ENCODE data around the gene YARS1. TPM values are rescaled to one million over a fixed set of nuclear protein-coding genes. Genes with fewer than 3 reads are reported as not detected.
A peak's percentile ranks its signal among the peaks of the same experiment; 100 is the strongest.

YARS1 gene
- total and polyA plus RNA-seq, 4 donors, result 31.6 to 94.0 (median 52.6) TPM

- DNase-seq (ENCODE audit: low spot score), result no peak
- H3K27me3 ChIP-seq (ENCODE audit: control insufficient read depth in 4 of 4, insufficient read depth in 4 of 4, low read length in 3 of 4), result no peaks in the 10 kb centered on the region
- TF ChIP-seq NR2F2 (IDR thresholded peaks at IDR 0.05), result no peak
- peak overlapping the region; percentile 41 to 89 (median 64) for H3K4me3 ChIP-seq (ENCODE audit: low read depth in 1 of 3, low read length in 3 of 3)
- H3K27ac ChIP-seq (ENCODE audit: low read depth in 1 of 2, low read length in 2 of 2), result peak overlapping the region; percentile 79 to 83
- H3K9me3 ChIP-seq (ENCODE audit: control insufficient read depth in 4 of 4, low read length in 3 of 4), result no peaks in the 10 kb centered on the region
- H3K36me3 ChIP-seq (ENCODE audit: control insufficient read depth in 4 of 4, insufficient read depth in 3 of 4, low read depth in 1 of 4, low read length in 3 of 4), result no peaks in the 10 kb centered on the region
- peak overlapping the region; percentile 0 to 65 for H3K9ac ChIP-seq (ENCODE audit: low read depth in 1 of 2, low read length in 2 of 2)
- peaks cover 0 to 27% (median 22%) of the 10 kb centered on the region in 4 donors for H3K4me1 ChIP-seq (ENCODE audit: control insufficient read depth in 4 of 4, insufficient read depth in 4 of 4, low read length in 3 of 4)
- 14% methylated on average over 28 of the region's 28 CpGs for WGBS
These were observed 74.8 kb downstream of the YARS1 start for GRCh38 chr1:32742199-32742947.

DNA sequence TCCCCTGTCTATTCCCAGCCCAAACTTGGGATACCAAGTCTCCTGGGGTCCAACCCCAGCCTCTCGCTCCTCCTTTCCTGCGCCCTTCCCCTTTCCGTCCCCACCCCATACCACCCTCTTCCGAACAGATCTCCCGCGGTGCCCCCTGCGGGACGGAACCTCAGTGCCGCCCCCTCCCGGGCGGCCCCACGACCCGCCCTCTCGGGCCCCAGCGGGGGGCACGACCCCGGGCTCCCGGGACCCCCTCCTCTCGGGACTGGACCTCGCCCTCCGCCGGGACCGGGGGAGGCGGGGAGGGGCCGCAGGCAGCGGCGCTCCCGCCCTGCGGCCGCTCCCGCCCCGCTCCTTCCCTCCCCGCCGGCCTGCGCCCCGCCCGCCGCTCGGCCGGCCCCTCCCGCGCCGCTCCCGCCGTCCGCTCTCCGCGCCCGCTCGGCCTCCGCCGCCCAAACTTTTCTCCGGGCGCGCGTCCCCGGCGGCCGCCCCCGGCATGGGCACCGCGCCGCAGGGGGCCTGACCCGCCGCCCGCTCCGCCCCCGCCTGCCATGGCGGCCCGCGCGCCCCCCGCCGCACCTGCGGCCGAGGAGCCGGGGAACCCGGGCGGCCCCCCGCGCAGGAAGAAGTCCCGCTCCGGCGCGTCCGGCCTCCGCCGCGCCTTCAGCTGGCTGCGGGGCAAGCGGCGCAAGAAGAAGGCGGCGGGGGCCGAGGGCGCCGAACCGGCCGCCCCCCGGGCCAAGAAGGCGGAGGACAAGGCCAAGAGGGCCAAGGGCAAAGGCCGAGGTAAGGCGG is 75.6 kb downstream of the YARS1 start:
- Histone ChIP-seq H3K27me3 (ENCODE audit: control insufficient read depth in 4 of 4, insufficient read depth in 4 of 4, low read length in 3 of 4) (no peaks in the 10 kb centered on the region), H3K4me3 (ENCODE audit: low read depth in 1 of 3, low read length in 3 of 3) (peak overlapping the region; percentile 41 to 89 (median 64)), H3K36me3 (ENCODE audit: control insufficient read depth in 4 of 4, insufficient read depth in 3 of 4, low read depth in 1 of 4, low read length in 3 of 4) (no peaks in the 10 kb centered on the region), H3K9me3 (ENCODE audit: control insufficient read depth in 4 of 4, low read length in 3 of 4) (no peaks in the 10 kb centered on the region), H3K9ac (ENCODE audit: low read depth in 1 of 2, low read length in 2 of 2) (peak overlapping the region in 1 of 2 donors; percentile 58), H3K27ac (ENCODE audit: low read depth in 1 of 2, low read length in 2 of 2) (peak overlapping the region; percentile 79 to 83), H3K4me1 (ENCODE audit: control insufficient read depth in 4 of 4, insufficient read depth in 4 of 4, low read length in 3 of 4) (peaks cover 0 to 32% (median 25%) of the 10 kb centered on the region in 4 donors)
- DNase-seq (ENCODE audit: low spot score), result no peak
- TF ChIP-seq RAD21 (IDR thresholded peaks at IDR 0.05) (no peak), GABPA (IDR thresholded peaks at IDR 0.05 in 1 of 2, conservative IDR thresholded peaks at IDR 0.05 in 1 of 2) (no peak)
- TF ChIP-seq, protein P1, sequence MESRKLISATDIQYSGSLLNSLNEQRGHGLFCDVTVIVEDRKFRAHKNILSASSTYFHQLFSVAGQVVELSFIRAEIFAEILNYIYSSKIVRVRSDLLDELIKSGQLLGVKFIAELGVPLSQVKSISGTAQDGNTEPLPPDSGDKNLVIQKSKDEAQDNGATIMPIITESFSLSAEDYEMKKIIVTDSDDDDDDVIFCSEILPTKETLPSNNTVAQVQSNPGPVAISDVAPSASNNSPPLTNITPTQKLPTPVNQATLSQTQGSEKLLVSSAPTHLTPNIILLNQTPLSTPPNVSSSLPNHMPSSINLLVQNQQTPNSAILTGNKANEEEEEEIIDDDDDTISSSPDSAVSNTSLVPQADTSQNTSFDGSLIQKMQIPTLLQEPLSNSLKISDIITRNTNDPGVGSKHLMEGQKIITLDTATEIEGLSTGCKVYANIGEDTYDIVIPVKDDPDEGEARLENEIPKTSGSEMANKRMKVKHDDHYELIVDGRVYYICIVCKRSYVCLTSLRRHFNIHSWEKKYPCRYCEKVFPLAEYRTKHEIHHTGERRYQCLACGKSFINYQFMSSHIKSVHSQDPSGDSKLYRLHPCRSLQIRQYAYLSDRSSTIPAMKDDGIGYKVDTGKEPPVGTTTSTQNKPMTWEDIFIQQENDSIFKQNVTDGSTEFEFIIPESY (IDR thresholded peaks at IDR 0.05), result no peak
- TF ChIP-seq, protein P2, sequence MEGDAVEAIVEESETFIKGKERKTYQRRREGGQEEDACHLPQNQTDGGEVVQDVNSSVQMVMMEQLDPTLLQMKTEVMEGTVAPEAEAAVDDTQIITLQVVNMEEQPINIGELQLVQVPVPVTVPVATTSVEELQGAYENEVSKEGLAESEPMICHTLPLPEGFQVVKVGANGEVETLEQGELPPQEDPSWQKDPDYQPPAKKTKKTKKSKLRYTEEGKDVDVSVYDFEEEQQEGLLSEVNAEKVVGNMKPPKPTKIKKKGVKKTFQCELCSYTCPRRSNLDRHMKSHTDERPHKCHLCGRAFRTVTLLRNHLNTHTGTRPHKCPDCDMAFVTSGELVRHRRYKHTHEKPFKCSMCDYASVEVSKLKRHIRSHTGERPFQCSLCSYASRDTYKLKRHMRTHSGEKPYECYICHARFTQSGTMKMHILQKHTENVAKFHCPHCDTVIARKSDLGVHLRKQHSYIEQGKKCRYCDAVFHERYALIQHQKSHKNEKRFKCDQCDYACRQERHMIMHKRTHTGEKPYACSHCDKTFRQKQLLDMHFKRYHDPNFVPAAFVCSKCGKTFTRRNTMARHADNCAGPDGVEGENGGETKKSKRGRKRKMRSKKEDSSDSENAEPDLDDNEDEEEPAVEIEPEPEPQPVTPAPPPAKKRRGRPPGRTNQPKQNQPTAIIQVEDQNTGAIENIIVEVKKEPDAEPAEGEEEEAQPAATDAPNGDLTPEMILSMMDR (IDR thresholded peaks at IDR 0.05; ENCODE audit: low read depth, low read length, missing input control), result peak; percentile 7
- WGBS, result 1% methylated on average over 102 of the region's 103 CpGs

DNA sequence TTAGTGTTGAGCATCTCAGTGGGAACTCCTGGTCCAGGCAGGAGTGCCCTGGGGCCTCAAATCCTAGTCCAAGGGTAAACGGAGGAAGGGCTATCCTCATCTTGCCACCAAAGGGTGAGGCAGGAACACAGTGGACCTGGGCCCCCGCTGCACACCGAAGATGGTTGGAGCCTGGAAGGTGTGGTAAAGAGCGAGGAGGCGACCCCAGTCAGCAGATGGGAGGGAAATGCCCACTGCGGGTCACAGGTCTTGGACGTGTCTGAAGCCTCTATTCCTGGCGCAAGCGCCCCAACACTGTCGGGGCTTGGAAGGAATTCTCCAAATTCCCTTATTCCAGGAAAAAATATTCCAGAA is 76.1 kb downstream of the YARS1 start:
- H3K4me1 ChIP-seq (ENCODE audit: control insufficient read depth in 4 of 4, insufficient read depth in 4 of 4, low read length in 3 of 4), result peaks cover 0 to 32% (median 25%) of the 10 kb centered on the region in 4 donors
- WGBS, result 62% methylated on average over 10 of the region's 10 CpGs
- no peaks in the 10 kb centered on the region for H3K27me3 ChIP-seq (ENCODE audit: control insufficient read depth in 4 of 4, insufficient read depth in 4 of 4, low read length in 3 of 4)
- no peak for DNase-seq (ENCODE audit: low spot score)
- no peaks in the 10 kb centered on the region for H3K9me3 ChIP-seq (ENCODE audit: control insufficient read depth in 4 of 4, low read length in 3 of 4)
- peak overlapping the region in 1 of 2 donors; percentile 58 for H3K9ac ChIP-seq (ENCODE audit: low read depth in 1 of 2, low read length in 2 of 2)
- no peaks in the 10 kb centered on the region for H3K36me3 ChIP-seq (ENCODE audit: control insufficient read depth in 4 of 4, insufficient read depth in 3 of 4, low read depth in 1 of 4, low read length in 3 of 4)
- peak overlapping the region in 1 of 2 donors; percentile 10 for H3K27ac ChIP-seq (ENCODE audit: low read depth in 1 of 2, low read length in 2 of 2)
- TF ChIP-seq, protein P3, sequence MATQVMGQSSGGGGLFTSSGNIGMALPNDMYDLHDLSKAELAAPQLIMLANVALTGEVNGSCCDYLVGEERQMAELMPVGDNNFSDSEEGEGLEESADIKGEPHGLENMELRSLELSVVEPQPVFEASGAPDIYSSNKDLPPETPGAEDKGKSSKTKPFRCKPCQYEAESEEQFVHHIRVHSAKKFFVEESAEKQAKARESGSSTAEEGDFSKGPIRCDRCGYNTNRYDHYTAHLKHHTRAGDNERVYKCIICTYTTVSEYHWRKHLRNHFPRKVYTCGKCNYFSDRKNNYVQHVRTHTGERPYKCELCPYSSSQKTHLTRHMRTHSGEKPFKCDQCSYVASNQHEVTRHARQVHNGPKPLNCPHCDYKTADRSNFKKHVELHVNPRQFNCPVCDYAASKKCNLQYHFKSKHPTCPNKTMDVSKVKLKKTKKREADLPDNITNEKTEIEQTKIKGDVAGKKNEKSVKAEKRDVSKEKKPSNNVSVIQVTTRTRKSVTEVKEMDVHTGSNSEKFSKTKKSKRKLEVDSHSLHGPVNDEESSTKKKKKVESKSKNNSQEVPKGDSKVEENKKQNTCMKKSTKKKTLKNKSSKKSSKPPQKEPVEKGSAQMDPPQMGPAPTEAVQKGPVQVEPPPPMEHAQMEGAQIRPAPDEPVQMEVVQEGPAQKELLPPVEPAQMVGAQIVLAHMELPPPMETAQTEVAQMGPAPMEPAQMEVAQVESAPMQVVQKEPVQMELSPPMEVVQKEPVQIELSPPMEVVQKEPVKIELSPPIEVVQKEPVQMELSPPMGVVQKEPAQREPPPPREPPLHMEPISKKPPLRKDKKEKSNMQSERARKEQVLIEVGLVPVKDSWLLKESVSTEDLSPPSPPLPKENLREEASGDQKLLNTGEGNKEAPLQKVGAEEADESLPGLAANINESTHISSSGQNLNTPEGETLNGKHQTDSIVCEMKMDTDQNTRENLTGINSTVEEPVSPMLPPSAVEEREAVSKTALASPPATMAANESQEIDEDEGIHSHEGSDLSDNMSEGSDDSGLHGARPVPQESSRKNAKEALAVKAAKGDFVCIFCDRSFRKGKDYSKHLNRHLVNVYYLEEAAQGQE (IDR thresholded peaks at IDR 0.05), result no peak
- no peak for TF ChIP-seq HNF4A (conservative IDR thresholded peaks at IDR 0.05)
- peak overlapping the region in 2 of 3 donors; percentile 51 to 89 for H3K4me3 ChIP-seq (ENCODE audit: low read depth in 1 of 3, low read length in 3 of 3)

Measured in liver (tissue), 9 donors.